Endothelial cell of umbilical vein (primary cell): ENCODE measurements around the gene DENND1B.

Experiments
- EZH2 ChIP-seq: IDR thresholded peaks from 2 replicates; pipeline ENCODE4 v1.6.1; 2012; ENCODE audit warnings: borderline replicate concordance, low read depth, mild to moderate bottlenecking, moderate library complexity, low read length, inconsistent platforms; ENCODE audit not compliant: severe bottlenecking
- FOS ChIP-seq: IDR thresholded peaks from 2 replicates; pipeline ENCODE4 v1.6.1; 2011; ENCODE audit warnings: mild to moderate bottlenecking, low read length, moderate library complexity, borderline replicate concordance; ENCODE audit not compliant: insufficient read depth
- GATA2 ChIP-seq: IDR thresholded peaks from 2 replicates; pipeline ENCODE4 v1.7.0; 2011; ENCODE audit warnings: low read depth, mild to moderate bottlenecking, moderate library complexity, mixed read lengths, low read length; ENCODE audit not compliant: insufficient read length, insufficient read depth
- JUN ChIP-seq: IDR thresholded peaks from 2 replicates; pipeline ENCODE4 v1.6.1; 2011; ENCODE audit warnings: borderline replicate concordance, low read depth; ENCODE audit not compliant: insufficient read length, insufficient read depth
- MYC ChIP-seq: IDR thresholded peaks from one replicate; pipeline ENCODE4 v1.6.1; 2011; ENCODE audit warnings: mild to moderate bottlenecking, low read depth, low read length
- POLR2A ChIP-seq: IDR thresholded peaks from 2 replicates; pipeline ENCODE4 v1.6.1; 2012; ENCODE audit warnings: low read depth, mild to moderate bottlenecking, control low read depth, low read length
- POLR2AphosphoS5 ChIP-seq: IDR thresholded peaks from 2 replicates; pipeline ENCODE4 v1.6.1; 2012; ENCODE audit warnings: low read depth, mild to moderate bottlenecking, control low read depth, low read length, moderate library complexity; ENCODE audit not compliant: insufficient read depth
- TF ChIP-seq, protein P1 (sequence below): IDR thresholded peaks from 2 replicates; pipeline ENCODE4 v1.6.1; 2011; ENCODE audit not compliant: insufficient read depth, insufficient read length
- TF ChIP-seq, protein P2 (sequence below), 2 donors: IDR thresholded peaks; 1 replicate in 1 of 2; 2 replicates in 1 of 2; pipeline ENCODE4 v1.5.1; 2011; ENCODE audit warnings: low read length in 2 of 2, mild to moderate bottlenecking in 2 of 2, moderate library complexity in 2 of 2, control low read depth in 1 of 2, inconsistent platforms in 1 of 2, low read depth in 1 of 2; ENCODE audit not compliant: insufficient read depth in 1 of 2; ENCODE audit errors: extremely low read depth in 1 of 2

- TF ChIP-seq, protein P1, sequence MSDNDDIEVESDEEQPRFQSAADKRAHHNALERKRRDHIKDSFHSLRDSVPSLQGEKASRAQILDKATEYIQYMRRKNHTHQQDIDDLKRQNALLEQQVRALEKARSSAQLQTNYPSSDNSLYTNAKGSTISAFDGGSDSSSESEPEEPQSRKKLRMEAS = no peak
- TF ChIP-seq EZH2 (no peak), POLR2AphosphoS5 (no peak), POLR2A (no peak), JUN (no peak), MYC (no peak), FOS (no peak), GATA2 (no peak)
- TF ChIP-seq, protein P2, sequence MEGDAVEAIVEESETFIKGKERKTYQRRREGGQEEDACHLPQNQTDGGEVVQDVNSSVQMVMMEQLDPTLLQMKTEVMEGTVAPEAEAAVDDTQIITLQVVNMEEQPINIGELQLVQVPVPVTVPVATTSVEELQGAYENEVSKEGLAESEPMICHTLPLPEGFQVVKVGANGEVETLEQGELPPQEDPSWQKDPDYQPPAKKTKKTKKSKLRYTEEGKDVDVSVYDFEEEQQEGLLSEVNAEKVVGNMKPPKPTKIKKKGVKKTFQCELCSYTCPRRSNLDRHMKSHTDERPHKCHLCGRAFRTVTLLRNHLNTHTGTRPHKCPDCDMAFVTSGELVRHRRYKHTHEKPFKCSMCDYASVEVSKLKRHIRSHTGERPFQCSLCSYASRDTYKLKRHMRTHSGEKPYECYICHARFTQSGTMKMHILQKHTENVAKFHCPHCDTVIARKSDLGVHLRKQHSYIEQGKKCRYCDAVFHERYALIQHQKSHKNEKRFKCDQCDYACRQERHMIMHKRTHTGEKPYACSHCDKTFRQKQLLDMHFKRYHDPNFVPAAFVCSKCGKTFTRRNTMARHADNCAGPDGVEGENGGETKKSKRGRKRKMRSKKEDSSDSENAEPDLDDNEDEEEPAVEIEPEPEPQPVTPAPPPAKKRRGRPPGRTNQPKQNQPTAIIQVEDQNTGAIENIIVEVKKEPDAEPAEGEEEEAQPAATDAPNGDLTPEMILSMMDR (IDR thresholded peaks at IDR 0.05; ENCODE audit: extremely low read depth in 1 of 2, insufficient read depth in 1 of 2, low read depth in 1 of 2, low read length in 2 of 2) = no peak
These were observed 104.1 kb downstream of the DENND1B start for GRCh38 chr1:197671140-197671539.
